Natural killer cell (primary cell): Measurements from ENCODE around the gene EFCAB6. TPM values are rescaled to one million over a fixed set of nuclear protein-coding genes. Genes with fewer than 3 reads are reported as not detected.

Source experiments
- ATAC-seq, 3 donors: fragments of 150-1000 bp in 2 of 3; fragments of 200-7000 bp in 1 of 3; cut with Tn5 transposase; 1 replicate in 1 of 3; 2 replicates in 2 of 3; pipeline ENCODE4 v1.10.0; 2021; ENCODE audit warnings: mild to moderate bottlenecking in 2 of 3, moderate library complexity in 2 of 3
- DNase-seq, 2 donors: peaks; one replicate each; pipeline versions ENCODE4 v3.0.0 to v3.0.0-alpha.2; 2013 to 2021; ENCODE audit warnings: mixed read lengths in 1 of 2
- H3K27ac ChIP-seq: one replicate; pipeline ENCODE4 v1.5.1; 2013; ENCODE audit warnings: mild to moderate bottlenecking, low read length
- H3K27me3 ChIP-seq: one replicate; pipeline ENCODE4 v1.6.1; 2013; ENCODE audit warnings: low read length; ENCODE audit not compliant: control insufficient read depth, insufficient read depth
- H3K36me3 ChIP-seq: one replicate; pipeline ENCODE4 v1.6.1; 2013; ENCODE audit warnings: low read length; ENCODE audit not compliant: control insufficient read depth, insufficient read depth
- H3K4me1 ChIP-seq: one replicate; pipeline ENCODE4 v1.6.1; 2013; ENCODE audit warnings: low read length; ENCODE audit not compliant: control insufficient read depth, insufficient read depth
- H3K4me3 ChIP-seq: one replicate; pipeline ENCODE4 v1.5.1; 2013; ENCODE audit warnings: low read length
- H3K9me3 ChIP-seq: one replicate; pipeline ENCODE4 v1.6.1; 2013; ENCODE audit warnings: low read length; ENCODE audit not compliant: control insufficient read depth, insufficient read depth
- H3K27ac Mint-ChIP-seq, 2 donors: one replicate each; pipeline ENCODE4 v1.8.0; 2022; ENCODE audit warnings: mild to moderate bottlenecking in 2 of 2, mixed read lengths in 2 of 2, moderate library complexity in 1 of 2
- H3K27me3 Mint-ChIP-seq, 2 donors: one replicate each; pipeline ENCODE4 v1.8.0; 2022; ENCODE audit warnings: low read depth in 2 of 2, mixed read lengths in 2 of 2
- H3K36me3 Mint-ChIP-seq: one replicate; pipeline ENCODE4 v1.8.0; 2022; ENCODE audit warnings: mixed read lengths
- H3K4me1 Mint-ChIP-seq, 2 donors: one replicate each; pipeline ENCODE4 v1.8.0; 2022; ENCODE audit warnings: mixed read lengths in 2 of 2
- H3K4me3 Mint-ChIP-seq: one replicate; pipeline ENCODE4 v1.8.0; 2022; ENCODE audit warnings: mild to moderate bottlenecking, moderate library complexity, mixed read lengths
- H3K9me3 Mint-ChIP-seq, 2 donors: one replicate each; pipeline ENCODE4 v1.8.0; 2022; ENCODE audit warnings: mixed read lengths in 2 of 2
- CTCF ChIP-seq: fragments of 200-600 bp; IDR thresholded peaks from one replicate; pipeline ENCODE4 v1.8.0; 2022; ENCODE audit warnings: antibody characterized with exemption
- WGBS: methylation state at CpG from one replicate; pipeline ENCODE4 v1.1.7; 2013; ENCODE audit warnings: missing lambda C conversion rate; ENCODE audit not compliant: insufficient coverage; 5-methylcytosine and 5-hydroxymethylcytosine counted together
- intact Hi-C: fragments of 100-400 bp; cut with micrococcal nuclease; formaldehyde crosslinking; loops from one replicate; pipeline ENCODE4 v1.14.2; 2022
- total RNA-seq, 4 donors: library from RNA; stranded (reverse); fragments of 120-200 nt in 1 of 4; gene quantifications; one replicate each; pipeline versions ENCODE4 v1.2.3 to v1.2.4, GENCODE V29; 2013 to 2022

The EFCAB6 gene
- total RNA-seq, 3 donors from 2014 or later (not counting 1 experiment from before 2014, with no cell fraction given), result 0.23 to 0.35 (median 0.26) TPM

- Histone ChIP-seq H3K9me3 (no peaks in the 10 kb centered on the region), H3K27ac (no peak overlapping the region), H3K4me3 (no peak overlapping the region), H3K4me1 (no peaks in the 10 kb centered on the region), H3K36me3 (no peaks in the 10 kb centered on the region), H3K27me3 (no peaks in the 10 kb centered on the region)
- TF ChIP-seq CTCF, result no peak
- ATAC-seq (no peak), DNase-seq (no peak)
- no peak overlapping the region for H3K27ac Mint-ChIP-seq
- H3K9me3 Mint-ChIP-seq, result peaks cover 0 to 2% of the 10 kb centered on the region in 2 donors
- no peak overlapping the region for H3K4me3 Mint-ChIP-seq
- no peaks in the 10 kb centered on the region for H3K4me1 Mint-ChIP-seq
- WGBS, result 85% methylated on average over 5 of the region's 6 CpGs
- H3K27me3 Mint-ChIP-seq, result peaks cover 4 to 23% of the 10 kb centered on the region in 2 donors
- intact Hi-C loops, result no loop called here
- H3K36me3 Mint-ChIP-seq, result no peaks in the 10 kb centered on the region
These were observed 247.2 kb downstream of the EFCAB6 start for GRCh38 chr22:43564859-43565258.

GRCh38 chr22:43563571-43563970 lies 248.5 kb downstream of the EFCAB6 start:
- peaks cover 4 to 23% of the 10 kb centered on the region in 2 donors for H3K27me3 Mint-ChIP-seq
- ATAC-seq (no peak), DNase-seq (no peak)
- no peak overlapping the region for H3K27ac ChIP-seq
- no peak overlapping the region for H3K4me3 Mint-ChIP-seq
- H3K4me1 ChIP-seq, result no peaks in the 10 kb centered on the region
- no peak overlapping the region for H3K4me3 ChIP-seq
- intact Hi-C loops, result no loop called here
- H3K4me1 Mint-ChIP-seq, result no peaks in the 10 kb centered on the region
- whole genome bisulfite sequencing, result 95% methylated on average over 8 of the region's 8 CpGs
- H3K9me3 ChIP-seq, result no peaks in the 10 kb centered on the region
- no peaks in the 10 kb centered on the region for H3K36me3 ChIP-seq
- no peaks in the 10 kb centered on the region for H3K36me3 Mint-ChIP-seq
- no peak overlapping the region for H3K27ac Mint-ChIP-seq
- TF ChIP-seq CTCF, result no peak
- H3K27me3 ChIP-seq, result no peaks in the 10 kb centered on the region
- peaks cover 0 to 2% of the 10 kb centered on the region in 2 donors for H3K9me3 Mint-ChIP-seq

GRCh38 chr22:43562843-43563242 lies 249.3 kb downstream of the EFCAB6 start:
- H3K27ac ChIP-seq, result no peak overlapping the region
- H3K27me3 ChIP-seq, result no peaks in the 10 kb centered on the region
- Mint-ChIP-seq H3K36me3 (no peaks in the 10 kb centered on the region), H3K27ac (no peak overlapping the region), H3K4me3 (no peak overlapping the region), H3K4me1 (no peaks in the 10 kb centered on the region), H3K27me3 (peaks cover 2 to 15% of the 10 kb centered on the region in 2 donors), H3K9me3 (peaks cover 0 to 2% of the 10 kb centered on the region in 2 donors)
- H3K4me3 ChIP-seq, result no peak overlapping the region
- H3K9me3 ChIP-seq, result no peaks in the 10 kb centered on the region
- no peaks in the 10 kb centered on the region for H3K4me1 ChIP-seq
- DNase-seq, result no peak
- no peak for TF ChIP-seq CTCF
- 92% methylated on average over 13 of the region's 13 CpGs for WGBS
- intact Hi-C loops, result no loop called here
- ATAC-seq, result no peak
- no peaks in the 10 kb centered on the region for H3K36me3 ChIP-seq
